ENCODE data around the gene KSR1.

- no peak for TF ChIP-seq POLR2A (IDR thresholded peaks at IDR 0.05)
- no peak for TF ChIP-seq CTCF (IDR thresholded peaks at IDR 0.05)
These were observed 873 bp upstream of the KSR1 start for GRCh38 chr17:27455236-27455913.
